NCI-H2196 treated with DMSO at 0.1 percent for 48 hours (cell line): ENCODE results near the gene SLC3A2.
"Not testable (repeated sequence)": the region's sequence is repeated elsewhere in the genome, so short reads cannot be mapped to it uniquely, and the experiment has no call there.

Source experiments
- DNase-seq: peaks from one replicate; lab custom pipeline; 2025; ENCODE audit not compliant: unreplicated experiment; lab: John Stamatoyannopoulos, UW

SLC3A2 gene

DNA sequence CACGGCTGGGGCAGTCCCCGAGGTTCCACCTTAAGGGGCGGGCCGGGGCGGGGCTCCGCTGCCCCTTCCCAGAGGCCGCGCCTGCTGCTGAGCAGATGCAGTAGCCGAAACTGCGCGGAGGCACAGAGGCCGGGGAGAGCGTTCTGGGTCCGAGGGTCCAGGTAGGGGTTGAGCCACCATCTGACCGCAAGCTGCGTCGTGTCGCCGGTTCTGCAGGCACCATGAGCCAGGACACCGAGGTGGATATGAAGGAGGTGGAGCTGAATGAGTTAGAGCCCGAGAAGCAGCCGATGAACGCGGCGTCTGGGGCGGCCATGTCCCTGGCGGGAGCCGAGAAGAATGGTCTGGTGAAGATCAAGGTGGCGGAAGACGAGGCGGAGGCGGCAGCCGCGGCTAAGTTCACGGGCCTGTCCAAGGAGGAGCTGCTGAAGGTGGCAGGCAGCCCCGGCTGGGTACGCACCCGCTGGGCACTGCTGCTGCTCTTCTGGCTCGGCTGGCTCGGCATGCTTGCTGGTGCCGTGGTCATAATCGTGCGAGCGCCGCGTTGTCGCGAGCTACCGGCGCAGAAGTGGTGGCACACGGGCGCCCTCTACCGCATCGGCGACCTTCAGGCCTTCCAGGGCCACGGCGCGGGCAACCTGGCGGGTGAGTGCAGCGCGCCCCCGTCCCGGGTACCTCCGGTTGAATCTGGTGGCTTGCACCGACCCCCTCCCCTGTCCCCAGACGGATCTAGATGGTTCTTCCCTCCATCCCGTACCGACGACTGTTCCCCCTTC, at the start of gene SLC3A2:
Gene SLC3A2 (plus strand): TSS at position 94 of the 776 bp plus-strand sequence. CDS start 128 bp downstream, at position 222.
- DNase-seq = peak; percentile 92

DNA sequence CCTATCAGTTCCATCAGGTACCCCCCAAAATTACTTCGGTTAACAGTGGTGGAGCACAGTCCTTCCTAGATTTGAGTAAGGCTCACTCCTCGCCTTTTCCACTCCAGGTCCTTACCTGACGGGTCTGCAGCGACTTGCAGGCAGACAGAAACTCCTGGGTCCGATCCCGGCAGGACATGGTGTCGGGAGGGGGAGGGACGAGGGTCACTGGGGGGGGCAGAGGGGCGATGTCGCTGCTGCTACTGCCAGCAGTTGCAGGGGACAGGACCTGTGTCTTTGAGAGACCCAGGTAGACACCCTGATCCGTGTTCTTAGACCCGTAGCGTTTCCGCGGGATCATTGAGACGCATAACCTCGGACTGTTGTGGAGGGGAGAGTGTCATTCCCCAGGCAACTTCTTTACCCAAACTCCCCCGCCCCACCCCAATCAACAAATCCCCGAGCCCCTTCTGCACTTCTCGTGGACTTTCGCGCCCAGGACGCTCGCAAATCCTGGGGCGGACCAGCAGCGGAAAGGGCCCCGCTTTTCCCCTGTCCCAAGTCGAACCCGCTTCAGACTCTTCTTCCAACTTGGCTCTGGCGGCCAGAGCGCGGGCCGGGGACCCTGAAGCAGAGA, 49.7 kb upstream of the SLC3A2 start:
- DNase-seq = no peak

DNA sequence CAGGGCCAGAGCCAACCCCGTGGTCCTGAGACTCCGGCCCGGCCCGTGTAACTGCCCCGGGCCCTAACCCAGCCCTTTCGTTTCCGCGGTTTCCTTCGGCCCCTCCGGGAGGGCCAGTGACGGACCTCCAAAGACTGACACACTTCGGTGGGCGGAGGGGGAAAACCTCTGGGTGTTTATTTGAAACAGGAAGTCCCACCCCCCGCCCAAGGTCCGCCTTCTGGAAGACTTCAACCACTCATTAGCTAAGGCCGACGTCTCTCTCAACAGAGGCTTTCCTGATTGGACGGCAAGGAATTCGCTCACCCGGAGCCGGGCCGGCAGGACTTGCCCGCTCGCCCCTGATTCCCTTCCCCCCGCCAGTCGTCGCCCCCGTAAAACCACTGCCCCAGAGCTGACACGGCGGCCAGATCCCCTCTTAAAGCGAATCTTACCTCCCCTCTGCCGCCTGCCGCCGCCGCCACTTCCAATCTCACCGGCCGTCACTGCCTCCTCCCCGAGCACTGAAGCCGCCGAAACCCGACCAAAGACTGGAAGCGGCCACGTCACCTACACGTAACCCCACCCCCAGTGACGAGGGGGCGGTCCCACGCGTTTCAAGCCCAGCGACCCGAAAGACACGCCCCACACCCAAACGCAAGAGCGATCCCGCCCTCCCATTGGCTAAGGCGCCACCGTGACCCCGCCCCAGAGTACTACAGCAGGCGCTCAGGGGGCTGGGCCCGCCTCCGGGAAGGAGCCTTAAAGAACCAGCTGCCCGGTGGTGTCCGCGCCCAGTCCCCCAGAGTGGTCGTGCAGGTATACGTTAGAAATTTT, 49.0 kb upstream of the SLC3A2 start, which contains the start of gene STX5:
Gene STX5 (minus strand): TSS at position 532 of the 816 bp plus-strand sequence. CDS start 808 bp downstream, outside the sequence.
- peak; percentile 98 for DNase-seq

DNA sequence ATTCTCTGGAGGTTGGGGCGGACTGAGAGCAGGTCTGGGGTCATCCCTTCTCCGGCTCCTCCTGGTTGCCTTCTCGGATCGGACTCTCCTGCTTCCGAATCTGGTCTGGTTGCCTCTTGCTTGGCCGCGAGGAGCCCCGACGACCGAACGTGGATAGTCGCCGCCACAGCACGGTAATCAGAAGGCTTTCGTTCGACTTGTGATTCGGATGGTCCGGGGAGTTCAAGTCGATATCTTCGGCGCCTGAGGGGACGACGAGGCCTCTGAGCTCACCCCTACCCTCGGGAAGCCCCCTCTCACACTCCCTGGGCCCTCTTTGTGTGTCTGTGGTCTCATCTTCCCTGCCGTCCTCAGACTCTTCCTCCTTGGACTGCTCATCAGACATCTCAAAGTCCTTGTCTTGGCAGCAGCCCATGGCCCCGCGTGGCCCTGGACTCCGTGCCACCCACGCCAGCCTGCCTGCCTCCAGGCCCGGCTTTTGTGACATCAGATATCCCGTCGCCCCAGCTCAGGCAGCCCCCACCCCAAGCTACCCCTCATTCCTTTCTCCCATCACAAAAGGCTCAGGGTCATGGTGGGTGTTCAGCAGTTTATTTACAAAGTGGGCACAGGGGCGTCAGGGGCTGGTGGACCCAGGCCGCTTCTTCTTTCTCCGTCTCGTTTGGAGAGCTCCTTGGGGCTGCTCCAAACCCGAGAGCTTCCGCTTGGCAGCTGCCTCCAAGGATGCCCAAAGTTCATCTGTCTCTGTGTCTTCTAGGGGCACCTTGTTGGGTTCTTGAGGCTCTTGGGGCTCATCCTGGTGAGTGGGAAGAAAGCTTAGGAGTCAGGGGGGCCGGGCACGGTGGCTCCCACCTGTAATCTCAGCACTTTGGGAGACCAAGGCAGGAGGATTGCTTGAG, 48.1 kb upstream of the SLC3A2 start, which contains the start of gene TEX54:
Gene TEX54 (minus strand): TSS at position 506 of the 899 bp plus-strand sequence.
- DNase-seq = no peak

DNA sequence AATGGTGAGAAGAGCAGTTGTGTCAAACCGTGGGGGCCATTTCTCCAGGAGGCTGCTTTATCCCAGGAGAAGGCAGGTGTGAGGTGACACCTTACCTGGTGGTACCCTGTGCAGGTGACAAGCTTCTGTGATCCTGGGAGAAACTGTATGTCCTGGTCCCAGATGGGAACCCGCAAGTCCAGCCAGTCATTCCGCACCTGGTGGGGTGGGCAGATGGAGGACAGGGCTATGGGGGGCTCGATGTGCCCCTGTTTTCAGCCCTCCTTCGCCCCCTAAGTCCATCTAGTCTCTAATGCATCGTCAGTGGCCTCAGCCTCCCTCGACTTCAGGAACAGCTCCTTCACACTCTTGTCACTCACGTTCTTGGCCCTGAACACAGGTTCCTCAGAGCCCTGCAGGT, 45.4 kb upstream of the SLC3A2 start:
- no peak for DNase-seq

DNA sequence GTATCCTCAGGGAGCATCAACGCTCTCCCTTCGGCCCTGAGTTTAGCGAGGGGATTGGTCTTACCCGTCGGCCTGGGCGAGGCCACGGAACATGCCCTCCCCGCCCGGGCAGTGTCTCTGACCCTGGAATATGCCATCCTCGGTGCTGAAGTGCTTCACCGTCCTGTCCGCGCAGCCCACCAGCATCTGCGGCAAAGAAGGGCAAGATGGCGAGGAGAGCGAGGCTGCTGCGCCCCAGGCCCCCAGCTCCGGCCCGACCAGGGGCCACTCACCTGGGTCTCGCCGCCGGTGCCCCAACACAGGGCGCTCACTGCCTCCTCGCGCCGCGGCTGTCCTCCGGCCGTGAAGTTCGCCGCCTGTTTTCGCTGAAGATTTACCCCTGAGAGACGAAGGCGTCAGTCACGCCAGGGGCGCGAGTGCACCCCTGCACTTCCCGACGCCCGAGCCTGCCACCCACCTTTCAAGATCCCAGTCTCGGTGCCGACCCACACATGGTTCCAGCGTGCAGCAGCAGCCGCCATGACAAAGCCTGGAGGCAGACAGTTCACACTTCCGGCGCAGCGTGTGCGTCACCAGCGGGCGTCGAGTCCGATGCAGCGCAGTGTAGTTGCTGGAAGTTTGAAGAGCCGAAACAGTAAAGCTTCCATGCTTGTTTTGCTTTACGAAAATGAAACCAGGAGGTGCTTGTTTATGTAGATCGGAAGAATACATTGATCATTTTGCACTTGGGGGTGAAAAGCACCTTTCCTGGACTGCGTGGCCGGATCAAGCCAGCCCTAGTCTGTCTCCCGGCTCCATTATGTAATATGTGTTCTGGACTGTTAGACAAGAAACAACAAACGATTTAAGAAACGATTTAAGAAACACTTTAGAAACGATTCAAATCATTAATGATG, 41.4 kb upstream of the SLC3A2 start, which contains the start of gene WDR74:
Gene WDR74 (minus strand): TSS at position 541 of the 896 bp plus-strand sequence. CDS start 20 bp downstream, at position 521.
- peak; percentile 78 for DNase-seq

DNA sequence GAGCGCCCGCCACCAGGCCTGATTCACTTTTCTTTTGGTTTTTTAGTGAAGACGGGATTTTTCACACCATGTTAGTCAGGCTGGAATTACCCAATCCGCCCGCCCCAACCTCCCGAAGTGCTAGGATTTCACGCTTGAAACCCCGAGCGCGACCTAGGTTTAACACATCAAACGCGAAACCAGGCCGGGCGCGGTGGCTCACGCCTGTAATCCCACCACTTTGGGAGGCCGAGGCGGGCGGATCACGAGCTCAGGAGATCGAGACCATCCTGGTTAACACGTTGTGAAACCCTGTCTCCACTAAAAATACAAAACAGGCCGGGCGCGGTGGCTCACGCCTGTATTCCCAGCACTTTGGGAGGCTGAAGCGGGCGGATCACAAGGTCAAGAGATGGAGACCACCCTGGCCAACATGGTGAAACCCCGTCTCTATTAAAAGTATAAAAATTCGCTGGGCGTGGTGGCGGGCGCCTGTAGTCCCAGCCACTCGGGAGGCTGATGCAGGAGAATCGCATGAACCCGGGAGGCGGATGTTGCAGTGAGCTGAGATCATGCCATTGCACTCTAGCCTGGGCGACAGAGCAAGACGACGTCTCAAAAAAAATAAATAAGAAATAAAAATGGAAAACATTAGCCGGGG, 39.9 kb upstream of the SLC3A2 start:
- peak; percentile 50 for DNase-seq

DNA sequence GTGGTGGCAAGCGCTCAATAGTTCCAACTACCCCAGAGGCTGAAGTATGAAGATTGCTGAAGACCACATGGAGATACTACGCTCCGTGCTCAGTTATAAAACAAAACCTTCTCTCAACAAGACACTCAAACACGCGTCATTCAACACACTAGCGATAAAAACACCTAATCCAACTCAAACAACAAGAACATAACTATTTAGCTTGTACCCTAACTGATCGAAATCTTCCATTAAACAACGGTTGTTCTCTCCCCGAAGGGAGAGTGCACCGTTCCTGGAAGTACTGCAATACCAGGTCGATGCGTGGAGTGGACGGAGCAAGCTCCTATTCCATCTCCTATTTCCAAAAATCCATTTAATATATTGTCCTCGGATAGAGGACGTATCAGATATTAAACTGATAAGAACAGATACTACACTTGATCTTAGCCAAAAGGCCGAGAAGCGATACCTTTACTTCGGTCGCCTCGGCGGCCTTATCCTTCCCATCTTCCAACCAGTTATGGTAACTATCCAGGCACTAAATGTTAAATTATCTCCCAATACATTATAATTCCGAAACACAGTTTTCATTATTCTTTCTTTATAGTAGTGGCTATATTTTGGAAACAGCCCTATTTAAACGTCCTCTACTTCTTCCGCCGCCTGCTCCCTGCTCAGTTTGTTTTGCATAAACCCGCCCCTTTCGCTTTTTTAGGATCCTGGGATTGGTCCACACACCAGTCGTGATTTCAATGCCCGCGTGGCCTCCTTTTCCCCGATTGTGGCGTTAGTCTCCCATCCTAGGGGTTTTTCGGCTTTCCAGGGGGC, 39.1 kb upstream of the SLC3A2 start:
- peak; percentile 95 for DNase-seq

DNA sequence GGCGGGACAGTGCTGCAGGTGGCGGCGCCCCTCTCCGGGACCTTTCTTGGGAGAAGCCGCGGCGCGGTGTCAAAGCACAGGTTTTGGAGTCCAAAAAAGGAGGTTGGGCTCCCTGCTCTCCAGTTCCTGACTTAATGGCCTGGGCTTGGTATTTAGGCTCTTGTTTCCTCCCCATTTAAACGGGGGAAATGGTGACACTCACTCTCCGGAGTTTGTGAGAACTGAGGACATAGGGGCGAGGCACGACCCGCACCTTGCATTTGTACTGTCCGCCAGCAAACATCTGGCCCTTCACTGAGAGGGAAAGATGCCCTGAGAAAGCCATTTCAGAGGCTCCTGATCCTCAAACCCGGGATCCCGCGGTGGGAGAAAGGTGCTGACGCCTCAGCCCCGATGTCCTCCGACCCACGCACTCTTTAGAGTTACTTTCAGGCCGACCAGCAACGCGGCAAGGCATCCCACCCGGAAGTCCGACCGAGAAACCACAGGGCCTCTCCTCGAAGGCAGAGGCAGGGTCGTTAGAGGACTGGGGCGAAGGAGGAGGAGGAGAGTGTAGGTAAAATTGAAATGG, 38.4 kb upstream of the SLC3A2 start:
- no peak for DNase-seq

DNA sequence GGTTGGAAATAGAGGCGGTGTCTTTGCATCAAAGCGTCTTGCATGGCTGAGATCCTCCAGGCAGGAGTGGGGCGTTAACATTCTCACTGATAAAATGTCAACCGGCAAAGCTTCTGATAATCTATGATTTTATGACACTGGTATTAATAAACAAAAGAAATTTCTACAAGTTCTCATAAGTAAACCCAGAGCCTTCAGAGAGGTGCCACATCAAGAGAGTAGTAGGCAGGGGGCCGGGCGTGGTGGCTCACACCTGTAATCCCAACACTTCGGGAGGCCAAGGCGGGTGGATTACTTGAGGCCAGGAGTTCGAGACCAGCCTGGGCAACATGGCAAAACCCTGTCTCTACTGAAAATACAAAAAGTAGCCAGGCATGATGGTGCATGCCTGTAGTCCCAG, 37.8 kb upstream of the SLC3A2 start:
- not testable (repeated sequence) for DNase-seq

DNA sequence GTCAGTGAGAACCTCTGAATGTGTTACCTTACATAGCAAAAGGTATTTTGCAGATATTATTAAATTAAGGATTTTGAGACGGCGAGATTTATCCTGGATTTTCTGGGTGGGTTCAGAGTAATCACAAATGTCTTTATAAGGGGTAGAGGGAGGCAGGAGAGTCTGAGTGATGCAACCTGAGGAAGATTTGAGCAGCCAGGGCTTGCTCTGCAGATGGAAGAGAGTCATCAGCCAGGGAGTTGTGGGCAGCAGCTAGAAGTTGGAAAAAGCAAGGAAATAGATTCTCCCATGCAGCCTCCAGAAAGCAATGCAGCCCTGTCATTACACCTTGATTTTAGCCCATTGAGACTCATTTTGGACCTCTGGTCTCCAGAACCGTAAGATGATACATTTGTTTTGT, 37.2 kb upstream of the SLC3A2 start:
- no peak for DNase-seq

DNA sequence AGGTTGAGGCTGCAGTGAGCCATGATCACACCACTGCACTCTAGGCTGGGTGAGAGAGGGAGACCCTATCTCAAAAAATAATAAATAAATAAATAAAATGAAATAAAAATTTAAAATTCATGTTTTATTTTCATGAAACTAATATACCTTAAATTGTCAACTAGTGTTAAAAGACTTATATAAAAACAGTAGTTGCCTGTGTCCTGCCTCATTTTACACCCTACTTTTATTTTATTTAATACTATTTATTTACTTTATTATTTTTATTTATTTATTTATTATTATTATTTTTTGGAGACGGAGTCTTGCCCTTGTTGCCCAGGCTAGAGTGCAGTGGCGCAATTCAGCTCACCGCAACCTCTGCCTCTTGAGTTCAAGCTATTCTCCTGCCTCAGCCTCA, 36.5 kb upstream of the SLC3A2 start:
- DNase-seq = no peak

DNA sequence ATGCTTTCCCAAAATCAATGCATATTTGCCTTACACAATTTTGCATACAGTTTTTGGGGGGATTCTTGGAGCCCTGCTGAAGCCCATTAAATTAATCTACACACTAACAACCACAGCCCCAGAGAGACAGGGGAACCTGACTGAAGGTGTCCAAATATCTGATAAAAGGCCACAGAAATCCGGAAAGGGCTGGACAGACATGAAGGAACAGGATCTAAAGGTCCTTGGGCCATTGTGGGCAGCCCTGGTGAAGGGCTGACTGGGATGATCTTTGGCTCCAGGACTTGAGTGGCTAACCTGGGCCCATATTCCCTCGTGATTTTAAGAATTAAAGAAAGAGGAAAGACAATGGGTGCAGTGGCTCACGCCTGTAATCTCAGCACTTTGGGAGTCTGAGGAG, 34.5 kb upstream of the SLC3A2 start:
- DNase-seq = no peak

DNA sequence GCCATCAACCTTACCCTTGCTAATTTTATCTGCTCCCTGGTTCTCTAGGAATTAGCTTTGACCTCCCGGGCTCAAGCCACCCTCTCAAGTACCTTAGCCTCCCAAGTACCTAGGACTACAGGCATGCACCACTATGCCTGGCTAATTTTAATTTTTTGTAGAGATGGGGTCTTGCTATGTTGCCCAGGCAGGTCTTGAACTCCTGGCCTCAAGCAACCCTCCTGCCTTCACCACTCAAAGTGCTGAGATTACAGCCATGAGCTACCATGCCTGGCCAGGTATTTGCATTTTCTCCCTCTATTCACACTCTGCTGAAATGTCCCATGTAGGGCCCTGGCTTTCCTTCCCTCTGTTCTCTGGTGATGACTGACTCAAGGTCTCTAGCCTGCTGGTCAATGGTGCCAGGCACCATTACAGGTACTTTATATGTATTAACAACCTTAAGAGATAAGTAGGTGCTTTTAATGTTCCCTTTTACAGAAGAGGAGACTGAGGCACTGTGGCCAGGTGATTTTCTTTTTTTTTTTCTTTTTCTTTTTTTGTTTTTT, 32.9 kb upstream of the SLC3A2 start:
- DNase-seq = no peak

DNA sequence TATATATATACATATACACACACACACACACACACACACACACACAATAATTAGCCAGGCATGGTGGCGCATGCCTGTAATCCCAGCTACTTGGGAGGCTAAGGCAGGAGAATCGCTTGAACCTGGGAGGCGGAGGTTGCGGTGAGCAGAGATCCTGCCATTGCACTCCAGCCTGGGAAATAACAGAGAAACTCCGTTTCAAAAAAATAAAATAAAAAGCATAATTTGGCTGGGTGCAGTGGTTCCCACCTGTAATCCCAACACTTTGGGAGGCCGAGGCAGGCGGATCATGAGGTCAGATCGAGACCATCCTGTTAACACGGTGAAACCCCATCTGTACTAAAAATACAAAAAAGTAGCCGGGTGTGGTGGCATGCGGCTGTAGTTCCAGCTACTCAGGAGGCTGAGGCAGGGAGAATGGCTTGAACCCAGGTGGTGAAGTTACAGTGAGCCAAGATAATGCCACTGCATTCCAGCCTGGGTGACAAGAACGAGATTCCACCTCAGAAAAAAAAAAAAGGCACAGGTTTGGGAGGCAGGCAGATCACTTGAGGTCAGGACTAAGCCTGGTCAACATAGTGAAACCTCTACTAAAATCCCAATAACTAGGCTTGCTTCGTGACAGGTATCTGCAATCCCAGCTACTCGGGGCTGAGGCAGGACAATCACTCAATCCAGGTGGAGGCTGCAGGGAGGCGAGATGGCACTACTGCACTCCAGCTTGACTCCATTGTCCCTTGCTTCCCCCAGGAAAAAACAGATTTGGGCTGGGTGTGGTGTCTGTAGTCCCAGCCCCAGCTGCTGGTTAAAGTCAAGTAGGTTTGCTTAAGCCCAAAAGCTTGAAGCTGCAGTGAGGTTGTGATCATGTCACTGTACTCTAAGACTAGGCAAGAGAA, 29.5 kb upstream of the SLC3A2 start:
- DNase-seq = no peak

DNA sequence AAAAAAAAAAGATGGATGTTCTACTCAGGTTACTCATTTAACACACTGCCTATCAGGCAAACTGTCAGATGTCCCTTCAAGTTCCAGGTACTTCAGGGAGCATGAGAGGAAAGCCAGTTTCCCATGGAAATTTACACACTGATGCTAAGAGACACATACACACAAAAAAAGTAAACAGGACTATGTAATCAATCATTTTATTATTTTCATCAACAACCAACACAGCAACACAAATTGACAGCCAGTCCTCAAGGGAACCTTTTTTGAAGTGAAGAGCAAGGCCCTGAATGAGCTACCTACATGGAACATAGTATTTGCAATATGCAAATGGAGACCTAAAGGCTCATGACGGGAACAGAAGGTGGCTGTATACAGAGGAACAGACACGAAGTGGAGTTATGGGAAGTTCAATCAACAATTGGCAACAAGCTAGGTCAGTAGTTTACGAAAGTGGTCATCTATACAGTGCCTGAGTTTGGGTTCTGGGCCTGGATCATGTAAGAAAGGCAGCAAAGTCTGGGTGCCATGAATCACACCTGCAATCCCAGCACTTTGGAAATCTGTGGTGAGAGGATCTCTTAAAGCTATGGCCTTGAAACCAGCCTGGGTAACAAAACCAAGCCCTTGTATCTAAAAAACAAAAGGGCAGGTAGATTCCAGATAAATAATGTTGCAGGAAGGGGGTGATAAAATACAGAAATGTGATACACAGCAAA, 28.7 kb upstream of the SLC3A2 start:
- no peak for DNase-seq
